Kidney tubule cell (primary cell): Measurements from ENCODE around the gene NANS.
"Not testable (repeated sequence)": the region's sequence is repeated elsewhere in the genome, so short reads cannot be mapped to it uniquely, and the experiment has no call there.

Experiments used
- DNase-seq: peaks from one replicate; pipeline ENCODE4 v3.0.0-alpha.2; 2018; ENCODE audit warnings: low spot score

Gene NANS

DNA sequence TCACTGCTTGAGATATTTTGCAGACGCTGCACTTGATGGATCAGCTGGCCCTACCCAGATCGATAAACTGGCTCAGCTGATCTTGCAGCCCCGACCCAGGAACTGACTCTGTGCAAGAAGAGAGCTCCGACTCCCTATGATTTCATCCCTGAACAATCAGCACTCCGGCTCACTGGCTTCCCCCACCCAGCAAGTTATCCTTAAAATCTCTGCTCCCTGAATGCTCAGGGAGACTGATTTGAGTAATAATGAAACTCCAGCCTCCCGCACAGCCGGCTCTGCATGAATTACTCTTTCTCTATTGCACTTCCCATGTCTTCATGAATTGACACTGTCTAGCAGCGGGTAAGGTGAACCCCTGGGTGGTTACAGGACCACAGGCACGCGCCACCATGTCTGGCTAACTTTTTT lies 16.9 kb upstream of the NANS start:
- peak; percentile 41 for DNase-seq

- DNase-seq, result no peak
These were observed 16.3 kb upstream of the NANS start for GRCh38 chr9:98040212-98040611.

GRCh38 chr9:98043915-98044314 lies 12.6 kb upstream of the NANS start:
- DNase-seq, result no peak

DNA sequence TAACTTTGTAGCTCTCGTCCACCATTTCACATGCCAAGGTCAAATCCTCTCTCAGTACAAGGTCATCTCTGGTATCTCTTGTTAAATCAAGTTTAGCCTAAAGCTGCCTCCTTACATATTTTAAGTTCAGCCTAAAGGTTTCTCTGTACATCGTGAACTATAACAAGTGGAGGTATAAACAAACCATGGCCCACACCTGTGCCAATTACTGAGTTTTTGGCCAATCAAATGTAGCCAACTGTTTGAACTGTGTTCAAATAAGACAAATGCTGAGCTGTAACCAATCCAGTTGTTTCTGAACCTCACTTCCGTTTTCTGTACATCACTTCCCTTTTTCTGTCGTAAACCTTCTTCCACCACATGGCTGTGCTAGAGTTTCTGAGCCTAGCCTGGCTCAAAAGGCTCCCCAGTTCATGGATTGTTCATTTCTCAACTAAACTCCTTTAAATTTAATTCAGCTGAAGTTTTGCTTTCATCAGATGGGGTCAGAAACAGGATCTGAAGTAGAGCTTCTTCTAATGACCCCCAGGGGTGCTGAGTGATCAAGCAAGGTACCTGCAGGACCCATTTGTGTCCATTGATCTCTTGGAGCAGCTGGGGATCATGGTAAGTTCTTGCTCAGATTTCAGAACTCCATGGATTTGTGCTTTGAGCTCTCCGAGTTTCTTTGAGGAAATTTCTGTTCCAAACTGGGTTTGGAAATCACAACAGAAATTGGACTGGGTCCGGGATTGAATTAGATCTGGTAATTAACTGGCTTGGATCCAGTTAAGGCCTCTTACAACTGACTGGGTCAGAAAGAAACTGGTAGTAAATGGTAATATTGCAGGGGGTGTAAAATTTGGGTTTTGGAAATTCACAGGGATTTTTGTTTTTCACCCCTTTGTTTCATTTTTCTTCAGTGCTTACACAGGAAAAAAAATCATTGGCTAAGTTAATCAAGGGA lies 11.0 kb upstream of the NANS start:
- DNase-seq, result no peak

DNA sequence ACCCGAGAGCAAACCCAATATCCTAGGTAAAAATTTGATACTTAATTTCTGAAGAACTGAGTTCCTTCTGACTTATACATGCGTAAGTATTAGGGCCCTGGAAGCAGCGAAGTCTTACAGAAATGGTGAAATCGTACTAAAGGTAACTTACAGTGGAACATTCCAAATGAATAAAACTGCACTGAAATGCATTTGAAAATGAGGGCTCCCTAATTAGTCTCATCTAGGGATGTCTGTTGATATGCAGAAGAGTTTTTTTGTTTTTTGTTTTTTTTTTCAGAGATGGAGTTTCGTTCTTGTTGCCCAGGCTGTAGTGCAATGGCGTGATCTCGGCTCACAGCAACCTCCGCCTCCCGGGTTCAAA lies 10.4 kb upstream of the NANS start:
- no peak for DNase-seq

DNA sequence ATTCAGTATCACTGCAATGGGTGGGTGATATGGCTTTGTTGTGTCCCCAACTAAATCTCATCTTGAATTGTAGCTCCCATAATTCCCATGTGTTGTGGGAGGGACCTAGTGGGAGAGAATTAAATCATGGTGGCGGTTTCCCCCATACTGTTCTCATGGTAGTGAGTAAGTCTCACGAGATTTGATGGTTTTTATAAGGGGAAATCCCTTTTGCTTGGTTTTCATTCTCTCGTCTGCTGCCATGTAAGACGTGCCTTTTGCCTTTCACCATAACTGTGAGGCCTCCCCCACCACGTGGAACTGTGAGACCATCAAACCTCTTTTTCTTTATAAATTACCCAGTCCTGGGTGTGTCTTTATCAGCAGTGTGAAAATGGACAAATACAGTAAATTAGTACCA lies 9.5 kb upstream of the NANS start:
- no peak for DNase-seq

GRCh38 chr9:98049288-98050072 lies 7.1 kb upstream of the NANS start:
- no peak for DNase-seq

GRCh38 chr9:98050351-98050750 lies 6.2 kb upstream of the NANS start:
- no peak for DNase-seq

DNA sequence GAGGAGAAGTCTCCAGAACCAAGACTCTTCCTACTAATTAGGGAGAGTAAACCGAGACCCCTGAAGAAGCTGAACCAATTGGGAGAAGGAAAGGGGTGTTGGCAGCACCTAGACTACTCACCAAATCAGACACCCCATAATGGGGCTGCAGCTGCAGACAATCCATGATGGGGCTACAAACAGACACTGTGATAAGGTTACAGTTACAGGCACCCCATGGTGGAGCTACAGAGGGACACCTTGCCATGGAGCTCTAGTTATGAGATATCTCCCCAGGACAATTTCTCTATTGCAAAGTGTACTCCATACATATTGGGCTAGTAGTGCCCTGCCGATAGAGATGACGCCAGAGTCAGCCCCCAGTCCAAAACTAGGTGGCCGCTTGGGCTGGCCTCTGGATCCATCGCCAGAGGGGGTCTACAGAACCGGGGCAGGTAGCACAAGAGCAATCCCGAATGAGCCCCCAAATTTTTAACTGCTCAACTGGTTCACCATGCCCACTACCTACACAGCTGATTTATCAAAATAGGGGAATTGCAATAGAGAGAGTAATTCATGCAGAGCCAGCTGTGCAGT lies 2.1 kb upstream of the NANS start:
- no peak for DNase-seq

DNA sequence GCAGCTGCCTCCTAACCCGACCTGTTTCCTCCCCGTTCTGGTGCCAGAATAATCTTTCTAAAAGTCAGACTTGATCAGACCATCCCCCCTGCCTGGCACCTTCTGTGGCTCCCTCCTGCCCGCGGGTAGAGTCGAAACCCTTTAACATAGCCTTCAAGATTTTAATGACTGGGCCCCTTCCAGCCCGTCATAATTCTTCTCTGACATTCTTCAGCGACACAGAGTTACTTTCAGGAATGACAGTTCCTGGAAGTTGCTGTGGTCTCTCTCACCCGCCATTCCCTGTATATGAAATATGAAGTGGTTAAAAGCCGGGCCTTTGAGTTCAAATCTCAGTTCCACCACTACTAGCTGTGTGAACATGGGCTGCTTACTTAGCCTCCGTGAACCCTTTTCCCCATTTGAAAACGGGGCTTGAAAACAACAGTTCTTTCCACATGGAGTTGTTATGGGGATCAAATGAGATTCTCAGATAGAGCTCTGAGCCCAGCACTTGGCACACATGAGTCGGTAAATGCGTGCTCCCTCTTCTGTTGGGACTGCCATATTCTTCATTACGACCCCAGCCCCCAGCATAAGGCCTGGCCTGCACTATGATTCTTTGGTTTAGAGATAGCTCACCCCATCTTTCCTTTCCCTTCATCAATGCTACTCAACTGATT lies 737 bp downstream of the NANS start:
- DNase-seq, result peak; percentile 6

GRCh38 chr9:98062161-98062560 lies 5.6 kb downstream of the NANS start:
- no peak for DNase-seq

DNA sequence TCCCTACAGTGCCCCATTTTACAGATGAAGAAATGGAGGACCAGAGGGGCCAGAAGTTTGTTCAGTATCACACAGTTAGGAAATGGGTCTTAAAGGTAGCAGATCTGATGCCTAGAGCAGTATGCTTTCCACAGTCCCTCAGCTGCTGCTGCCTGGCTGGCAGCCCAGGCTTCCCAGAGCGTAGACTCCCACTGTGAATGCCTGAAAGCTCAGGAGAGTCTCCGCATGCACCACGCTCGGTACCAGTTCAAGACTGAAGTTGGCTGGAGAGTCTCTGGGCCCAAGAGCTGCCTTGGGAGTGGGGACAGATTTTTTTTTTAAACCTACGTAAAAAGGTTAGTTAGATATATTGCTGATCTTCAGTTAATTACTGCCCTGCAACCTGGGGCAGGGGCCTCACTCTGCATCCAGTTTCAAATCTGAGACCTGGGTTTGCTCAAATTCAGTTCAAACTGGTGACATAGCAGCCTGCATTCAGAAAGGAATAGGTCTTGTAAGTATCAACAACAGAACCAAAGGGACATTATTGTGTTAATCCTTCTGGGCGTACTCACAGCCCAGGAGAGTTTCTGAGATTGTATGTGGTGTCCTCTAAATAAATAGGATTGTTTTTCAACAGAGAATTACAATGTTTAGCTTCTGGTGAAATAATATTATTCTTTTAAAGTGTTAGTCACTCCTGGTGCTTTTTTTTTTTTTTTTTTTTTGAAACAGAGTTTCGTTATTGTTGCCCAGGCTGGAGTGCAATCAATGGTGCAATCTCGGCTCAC lies 8.3 kb downstream of the NANS start:
- DNase-seq, result no peak

DNA sequence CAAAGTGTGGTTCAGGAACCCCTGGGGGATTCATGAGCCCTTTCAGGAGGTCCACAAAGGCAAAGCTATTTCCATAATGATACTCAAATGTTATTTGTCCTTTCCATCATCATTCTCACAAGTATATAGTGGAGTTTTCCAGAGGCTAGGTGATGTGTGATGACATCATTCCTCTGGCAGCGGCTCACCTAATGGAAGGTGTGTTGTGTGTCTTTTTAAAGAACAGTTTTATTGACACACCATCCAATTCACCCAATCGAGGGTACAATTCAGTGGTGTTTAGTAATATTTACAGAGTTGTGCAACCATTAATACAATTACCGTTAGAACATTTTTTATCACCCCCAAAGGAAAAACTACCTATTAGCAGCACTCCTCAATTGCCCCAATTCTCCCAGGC lies 9.7 kb downstream of the NANS start:
- no peak for DNase-seq

- DNase-seq, result no peak
These were observed 10.7 kb downstream of the NANS start for GRCh38 chr9:98067184-98067583.

GRCh38 chr9:98069551-98069950 lies 13.0 kb downstream of the NANS start:
- DNase-seq, result no peak

DNA sequence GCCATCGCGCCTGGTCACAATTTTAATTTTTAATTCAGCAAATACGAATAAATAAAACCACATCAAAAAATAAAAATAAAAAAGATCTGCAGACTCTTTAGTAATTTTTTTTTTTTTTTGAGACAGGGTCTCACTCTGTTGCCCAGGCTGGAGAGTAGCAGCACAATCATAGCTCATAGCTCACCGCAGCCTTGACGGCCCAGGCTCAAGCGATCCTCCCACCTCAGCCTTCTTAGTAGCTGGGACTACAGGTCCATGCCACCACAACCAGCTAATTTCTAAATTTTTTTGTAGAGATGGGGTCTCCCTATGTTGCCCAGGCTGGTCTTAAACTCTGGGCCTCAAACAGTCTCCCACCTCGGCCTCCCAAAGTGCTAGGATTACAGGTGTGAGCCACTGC lies 14.2 kb downstream of the NANS start:
- DNase-seq, result no peak

DNA sequence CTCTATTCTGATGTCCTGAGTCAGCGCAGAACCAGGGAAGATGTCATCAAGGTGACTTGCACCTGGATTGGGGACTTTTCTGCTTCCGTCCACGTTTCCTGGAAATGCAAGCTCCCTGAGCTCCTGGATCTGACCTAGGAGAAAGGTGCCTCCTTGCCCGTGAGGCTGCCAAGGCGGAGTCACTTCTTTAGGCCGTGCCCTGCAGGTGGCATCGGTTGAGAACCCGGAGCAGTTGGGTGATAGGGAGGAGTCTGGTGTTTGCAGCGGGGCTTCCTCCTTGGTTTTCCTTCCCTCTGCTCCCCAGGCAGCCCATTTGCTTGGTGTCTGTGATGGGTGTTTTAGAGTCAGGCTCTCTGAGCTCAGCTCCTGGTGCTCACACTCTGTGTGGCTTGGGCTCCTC lies 15.2 kb downstream of the NANS start:
- DNase-seq, result no peak

DNA sequence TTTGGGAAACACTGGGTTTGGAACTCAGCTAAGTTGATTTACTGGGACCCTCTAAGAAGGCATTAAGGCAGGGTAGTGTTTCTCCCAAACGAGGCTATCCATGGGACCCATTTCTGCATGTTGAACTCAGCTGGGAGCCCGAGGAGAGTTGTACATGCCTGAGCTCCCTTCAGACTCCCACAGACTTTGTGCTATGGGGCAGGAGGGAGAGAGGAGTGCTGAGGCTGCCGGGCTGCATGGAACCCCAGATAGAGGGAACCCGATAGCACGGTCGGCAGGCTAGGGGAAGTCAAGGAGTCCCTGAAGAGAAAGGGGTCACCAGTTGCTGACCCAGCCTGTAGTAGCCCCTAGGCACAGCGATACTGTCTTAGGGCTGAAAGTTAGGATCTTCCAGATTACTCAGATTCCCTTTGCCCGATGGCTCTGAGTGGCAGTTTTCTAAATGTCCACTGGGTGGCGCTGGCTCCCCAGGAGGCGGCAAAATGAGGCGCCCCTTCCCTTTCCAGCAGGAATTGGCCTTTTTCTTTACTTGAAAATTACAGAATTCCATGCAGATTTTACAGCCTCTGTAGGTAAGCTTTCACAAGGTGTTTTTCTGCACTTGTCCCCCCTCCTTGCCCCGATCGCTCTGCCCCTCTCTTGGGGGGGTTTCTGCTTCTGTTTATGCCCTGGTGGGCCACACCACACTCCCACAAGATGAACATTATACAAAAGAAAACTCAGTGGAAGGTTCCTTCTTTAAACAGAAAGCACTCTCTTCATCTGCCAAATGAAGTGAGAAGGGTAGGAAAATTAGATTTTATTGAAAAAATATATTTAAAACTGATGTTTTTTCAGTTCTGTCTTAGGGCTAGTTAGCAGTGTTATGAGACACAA lies 17.8 kb downstream of the NANS start:
- DNase-seq, result peak; percentile 65

GRCh38 chr9:98075332-98075805 lies 18.8 kb downstream of the NANS start:
- DNase-seq, result peak; percentile 83

DNA sequence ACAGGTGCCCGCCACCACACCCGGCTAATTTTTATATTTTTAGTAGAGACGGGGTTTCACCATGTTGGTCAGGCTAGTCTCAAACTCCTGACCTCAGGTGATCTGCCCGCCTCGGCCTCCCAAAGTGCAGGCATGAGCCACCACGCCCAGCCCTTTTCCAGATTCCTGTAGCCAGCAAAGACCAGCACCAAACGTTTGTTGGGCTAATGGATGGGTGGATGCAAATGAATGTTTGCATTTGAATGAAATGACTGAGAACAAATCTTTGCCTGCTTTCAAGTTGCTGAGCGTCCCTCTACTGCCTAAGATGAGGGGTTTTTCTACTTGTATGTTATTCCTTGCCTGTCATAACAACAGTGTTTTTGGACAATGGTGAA lies 20.0 kb downstream of the NANS start:
- not testable (repeated sequence) for DNase-seq

GRCh38 chr9:98078895-98079294 lies 22.4 kb downstream of the NANS start:
- no peak for DNase-seq
